ENCODE data around the gene WWOX.
"Not testable (repeated sequence)": the region's sequence is repeated elsewhere in the genome, so short reads cannot be mapped to it uniquely, and the experiment has no call there.

The WWOX gene

DNA sequence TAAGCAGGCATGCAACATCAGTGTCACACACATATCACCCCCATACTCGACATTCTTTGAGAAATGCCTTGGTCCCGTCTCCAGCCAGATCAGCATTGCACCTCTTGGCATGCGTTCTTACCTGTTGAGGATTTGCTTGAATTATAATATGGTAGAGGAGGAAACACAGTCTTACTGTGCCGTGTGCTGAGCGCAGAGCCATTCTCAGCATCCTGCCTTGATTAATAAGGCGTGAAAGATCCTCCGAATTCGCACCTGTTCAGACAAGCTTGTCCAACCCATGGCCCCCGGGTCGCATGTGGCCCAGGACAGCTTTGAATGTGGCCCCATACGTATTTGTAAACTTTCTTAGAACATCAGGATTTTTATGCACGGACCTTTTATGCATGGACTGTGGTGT, 408.1 kb downstream of the WWOX start:
- DNase-seq: no peak

DNA sequence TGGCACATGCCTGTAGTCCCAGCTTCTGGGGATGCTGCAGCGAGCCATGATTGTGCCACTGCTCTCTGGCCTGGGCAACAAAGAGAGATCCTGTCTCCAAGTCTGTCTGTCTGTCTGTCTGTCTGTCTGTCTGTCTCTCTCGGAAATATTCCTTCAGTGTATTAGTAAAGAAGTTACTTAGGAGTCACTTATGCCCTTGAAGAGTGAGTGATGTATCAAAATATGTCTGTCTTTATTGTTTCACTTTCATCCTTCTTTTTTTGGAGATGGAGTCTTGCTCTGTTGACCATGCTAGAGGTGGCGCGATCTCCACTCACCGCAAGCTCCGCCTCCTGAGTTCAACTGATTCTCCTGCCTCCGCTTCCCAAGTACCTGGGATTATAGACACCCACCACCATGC, 410.5 kb downstream of the WWOX start:
- DNase-seq: no peak

GRCh38 chr16:78510496-78510895, 411.0 kb downstream of the WWOX start:
- DNase-seq: no peak

DNA sequence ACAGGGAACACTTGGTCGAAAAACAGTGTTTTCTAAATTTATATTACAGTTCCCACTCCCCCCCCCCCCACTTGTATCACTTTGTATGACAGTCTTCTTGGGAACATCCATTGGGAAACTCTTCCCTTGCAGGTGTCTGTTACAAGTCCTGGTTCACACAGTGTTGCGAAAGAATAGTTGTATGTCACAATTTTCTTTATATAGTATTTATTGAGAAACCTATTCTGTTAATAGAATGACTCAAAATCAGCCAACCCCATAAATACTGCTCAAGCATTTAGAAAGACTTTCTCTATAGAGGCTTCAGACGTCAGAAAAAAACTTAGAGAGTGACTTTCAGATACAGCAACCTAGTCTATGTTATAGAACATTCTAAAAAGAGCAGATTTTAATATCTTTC, 414.4 kb downstream of the WWOX start:
- no peak for DNase-seq

GRCh38 chr16:78514888-78515287, 415.4 kb downstream of the WWOX start:
- not testable (repeated sequence) for DNase-seq

GRCh38 chr16:78515421-78515820, 416.0 kb downstream of the WWOX start:
- DNase-seq: no peak

DNA sequence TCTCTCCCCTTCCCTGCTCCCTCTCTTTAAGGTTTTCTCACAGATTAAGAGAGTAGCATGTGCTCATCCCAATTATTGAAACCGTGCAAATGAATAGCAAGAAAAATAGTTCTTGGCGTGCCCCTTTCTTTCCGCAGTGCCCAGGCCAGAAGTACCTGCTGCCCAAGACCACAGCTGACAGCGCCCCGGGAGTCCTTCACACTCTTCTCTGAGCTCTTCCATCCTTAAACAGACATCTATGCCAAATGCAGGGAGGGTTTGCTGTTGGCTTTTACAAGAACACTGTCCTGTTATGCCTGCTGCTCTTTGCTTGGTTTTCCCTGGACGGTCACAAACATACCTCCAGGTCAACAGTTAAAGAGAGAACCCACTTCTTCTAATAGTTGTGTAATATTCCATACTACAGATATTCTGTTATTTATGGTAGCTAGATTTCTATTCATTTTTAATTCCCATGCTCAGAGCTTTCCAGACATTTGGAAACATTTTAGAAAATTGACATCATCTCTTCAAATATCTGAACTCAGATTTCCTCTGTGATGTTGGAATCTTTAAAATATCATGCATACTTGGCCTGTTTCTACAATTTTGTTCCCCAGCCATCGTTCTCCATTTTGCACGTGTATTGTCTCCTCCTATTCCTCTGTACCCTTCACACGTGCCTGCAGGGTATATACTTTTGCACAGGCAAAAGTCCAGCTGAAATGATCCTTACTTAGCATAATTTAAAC, 416.7 kb downstream of the WWOX start:
- DNase-seq: no peak

DNA sequence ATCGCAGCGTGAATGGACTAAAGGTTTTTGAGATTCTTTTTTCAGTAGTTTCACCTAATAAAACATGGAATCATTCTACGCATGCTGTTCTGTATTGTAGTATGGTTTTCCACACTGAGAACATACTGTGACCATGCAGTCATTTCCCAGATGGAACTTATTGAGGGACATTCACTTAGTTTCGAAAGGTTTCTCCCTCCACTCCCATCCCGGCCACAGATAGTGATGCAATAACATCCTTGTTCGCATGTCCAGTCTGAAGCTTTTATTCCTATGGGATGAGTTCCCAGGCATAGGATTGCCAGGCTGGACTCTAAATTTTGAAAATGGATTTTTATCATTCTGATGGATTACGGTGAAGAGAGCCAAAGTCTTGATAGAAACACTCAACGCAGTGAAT, 420.4 kb downstream of the WWOX start:
- DNase-seq: no peak

- DNase-seq: no peak
Observed at GRCh38 chr16:78520470-78520869, 421.0 kb downstream of the WWOX start.

- DNase-seq: no peak
Observed at GRCh38 chr16:78522327-78522726, 422.9 kb downstream of the WWOX start.

GRCh38 chr16:78523212-78523985, 423.9 kb downstream of the WWOX start:
- DNase-seq: no peak

DNA sequence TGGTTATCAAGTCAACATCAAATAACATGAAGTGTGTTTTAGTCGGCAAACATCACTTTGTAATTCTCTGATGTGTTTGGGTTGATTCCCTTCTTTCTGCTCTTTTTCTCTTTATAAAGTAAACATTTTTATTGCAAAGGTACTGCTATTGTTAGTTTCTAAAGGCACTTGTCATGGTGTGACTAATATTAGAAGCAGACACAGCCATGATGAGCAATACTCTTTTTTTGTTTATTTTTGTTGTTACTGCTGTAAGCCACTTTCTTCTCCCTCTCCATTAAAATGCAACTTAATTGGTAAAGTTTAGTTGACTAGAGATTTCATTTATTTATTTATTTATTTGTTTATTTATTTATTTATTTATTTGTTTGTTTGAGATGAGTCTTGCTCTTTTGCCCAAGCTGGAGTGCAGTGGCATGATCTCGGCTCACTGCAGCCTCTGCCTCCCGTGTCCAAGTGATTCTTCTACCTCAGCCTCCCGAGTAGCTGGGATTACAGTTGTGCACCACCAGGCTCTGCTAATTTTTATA, 424.7 kb downstream of the WWOX start:
- DNase-seq: no peak

DNA sequence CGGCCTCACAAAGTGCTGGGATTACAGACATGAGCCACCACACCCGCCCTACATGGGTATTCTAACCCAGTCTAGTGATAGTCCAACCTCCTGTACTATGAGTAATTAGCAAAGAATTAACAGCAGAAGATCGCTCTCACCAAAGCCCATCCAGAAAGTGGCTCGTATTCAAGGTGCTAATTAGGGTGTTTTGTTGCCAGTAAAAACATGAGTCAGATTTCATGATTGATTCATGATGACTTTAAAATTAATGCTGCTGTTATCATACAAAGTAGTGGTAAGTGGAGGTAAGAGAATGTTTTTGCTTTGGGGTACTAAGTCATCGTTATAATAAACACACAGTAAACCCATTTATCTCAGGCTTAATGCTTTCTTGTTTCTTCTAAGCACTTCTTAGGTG, 428.8 kb downstream of the WWOX start:
- DNase-seq: no peak

DNA sequence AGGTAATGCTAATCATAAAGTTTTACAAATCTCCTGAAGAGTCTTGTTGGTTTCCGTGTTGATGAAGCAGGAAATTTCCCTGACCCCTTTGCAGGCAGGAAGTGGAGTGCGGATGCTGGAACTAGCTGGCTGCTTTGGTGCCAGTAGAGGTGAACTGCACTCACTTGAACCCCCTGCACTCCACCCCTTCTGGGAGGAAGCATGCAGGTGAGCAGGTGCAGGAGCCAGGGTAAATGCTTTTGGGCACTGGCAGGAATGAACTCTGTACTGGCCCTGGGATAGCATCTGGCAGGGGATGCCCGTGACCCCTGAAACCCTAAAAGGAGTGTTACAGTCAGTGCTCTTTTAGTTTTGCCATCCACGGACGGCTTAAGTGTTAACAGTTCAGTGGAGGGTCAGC, 430.4 kb downstream of the WWOX start:
- no peak for DNase-seq

GRCh38 chr16:78530283-78530682, 430.8 kb downstream of the WWOX start:
- no peak for DNase-seq

DNA sequence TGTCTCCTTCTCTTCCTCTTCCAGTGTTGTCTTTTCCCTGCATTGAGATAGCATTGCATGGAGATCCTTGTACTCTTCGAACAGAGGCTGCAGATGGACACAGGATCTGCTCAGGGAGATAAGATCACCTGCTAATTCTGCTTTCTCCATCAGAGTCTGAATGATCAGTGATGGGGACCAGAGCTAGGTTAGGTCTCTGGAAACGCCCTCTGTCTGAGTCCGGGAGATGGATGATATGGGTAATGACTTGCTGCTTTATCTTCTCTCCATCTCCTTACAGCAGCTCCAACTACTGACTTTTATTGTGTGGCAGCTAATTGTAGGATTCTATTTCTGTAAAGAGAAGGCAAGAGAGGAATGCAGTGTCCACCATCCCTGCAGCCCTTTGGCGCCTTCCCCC, 435.6 kb downstream of the WWOX start:
- DNase-seq: no peak

- no peak for DNase-seq
Observed at GRCh38 chr16:78537511-78537910, 438.1 kb downstream of the WWOX start.

DNA sequence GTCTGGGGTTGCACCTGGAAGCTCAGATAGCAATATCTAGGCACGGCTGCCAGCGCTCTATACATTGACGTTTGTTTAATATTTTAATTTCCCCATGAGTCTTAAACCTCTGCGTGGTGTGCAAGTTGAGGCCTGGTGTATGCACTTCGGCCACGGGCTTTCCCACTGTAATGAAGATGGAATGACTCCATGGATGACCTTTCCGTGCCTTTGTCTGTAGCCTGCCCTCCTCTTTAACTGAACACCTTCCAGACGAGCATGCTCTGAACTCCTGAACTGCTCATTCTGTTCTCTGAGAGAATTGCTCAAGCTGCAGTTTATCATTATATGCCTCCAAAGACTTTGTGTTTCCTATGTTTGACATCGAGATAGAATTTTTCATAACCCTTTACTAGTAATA, 438.8 kb downstream of the WWOX start:
- DNase-seq: no peak

- DNase-seq: no peak
Observed at GRCh38 chr16:78538919-78539318, 439.5 kb downstream of the WWOX start.

DNA sequence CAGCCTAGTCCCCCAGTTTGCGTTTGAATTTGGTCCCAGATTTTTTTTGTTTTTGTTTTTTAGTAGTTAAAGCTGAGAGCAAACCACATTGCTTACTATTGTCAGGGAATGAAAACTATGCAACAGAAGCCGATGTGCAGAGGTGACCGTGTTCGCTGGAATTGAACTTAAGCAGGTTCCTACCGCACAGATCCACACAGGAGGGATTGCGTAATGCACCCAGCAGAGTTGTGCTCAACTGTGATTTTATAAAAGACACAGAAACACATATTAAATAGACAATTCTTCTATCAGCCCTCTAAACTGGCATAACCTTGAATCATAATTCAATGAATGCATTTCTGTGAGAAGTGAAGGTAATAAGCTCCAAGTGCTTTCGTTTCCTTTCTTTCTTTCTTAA, 443.0 kb downstream of the WWOX start:
- no peak for DNase-seq

- DNase-seq: no peak
Observed at GRCh38 chr16:78543023-78543422, 443.6 kb downstream of the WWOX start.

- no peak for DNase-seq
Observed at GRCh38 chr16:78549366-78549765, 449.9 kb downstream of the WWOX start.

DNA sequence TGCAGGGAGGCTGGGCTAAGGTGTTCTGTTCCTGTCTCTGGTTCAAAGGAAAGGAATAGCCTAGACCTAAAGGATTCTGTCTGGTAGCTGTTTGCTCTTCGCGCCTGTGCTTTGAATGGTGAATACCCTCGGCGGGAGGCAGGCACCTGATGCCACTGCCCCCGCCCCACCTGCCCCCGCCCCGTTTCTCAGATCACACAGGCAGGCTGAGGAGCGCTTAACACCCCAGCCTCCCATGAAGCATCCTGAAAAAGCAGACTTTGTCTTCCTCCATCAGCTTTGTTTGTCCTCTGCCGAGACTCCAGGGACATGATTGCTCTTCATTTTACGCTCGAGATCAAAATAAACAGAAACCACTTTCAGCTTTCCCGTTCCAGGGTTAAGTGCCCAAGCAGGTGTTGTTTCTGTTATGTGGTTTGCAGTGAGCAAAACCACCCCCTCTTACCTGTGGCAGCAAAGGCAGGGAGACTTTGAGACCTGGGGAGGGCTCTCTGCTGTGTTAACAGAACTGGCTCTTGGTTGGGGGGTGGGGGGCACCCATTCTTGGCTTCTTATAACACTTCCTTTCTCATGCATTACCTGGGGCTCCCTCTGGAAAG, 452.1 kb downstream of the WWOX start:
- DNase-seq: no peak

DNA sequence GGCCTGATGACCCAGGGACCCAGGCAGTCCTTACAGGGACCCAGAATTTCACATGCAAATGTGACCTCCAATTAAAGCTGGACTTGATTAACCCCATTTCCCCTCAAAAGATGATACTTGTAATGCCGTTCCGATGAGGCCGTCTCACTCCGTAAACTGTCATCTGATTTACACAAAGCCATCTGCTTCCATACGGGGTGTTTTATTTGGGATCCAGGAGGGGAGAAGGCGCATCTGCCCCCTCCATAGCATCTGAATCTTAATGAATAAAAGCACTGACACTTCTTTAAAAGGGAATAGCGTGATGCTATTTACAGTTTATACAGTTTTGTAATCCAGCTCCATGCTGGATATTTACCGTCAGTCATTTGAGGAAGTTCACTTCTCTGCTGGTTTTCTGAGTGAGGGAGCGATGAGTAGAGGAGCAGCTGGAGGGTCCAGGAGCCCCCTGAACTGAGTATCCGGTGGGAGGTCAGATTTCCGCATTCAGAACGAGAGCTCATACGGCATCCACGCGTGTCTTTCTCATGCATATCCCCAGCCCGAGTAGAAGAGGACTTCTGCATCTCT, 452.7 kb downstream of the WWOX start:
- no peak for DNase-seq
